ENCODE measurements around the gene MB.
A peak's percentile ranks its signal among the peaks of the same experiment; 100 is the strongest.

The MB gene

GRCh38 chr22:35615156-35615555, 2.0 kb downstream of the MB start:
- Histone ChIP-seq H3K9me3 (ENCODE audit: control insufficient read depth, insufficient read depth, low read depth, low read length) (no peaks in the 10 kb centered on the region), H3K36me3 (ENCODE audit: control insufficient read depth in 2 of 2, insufficient read depth in 1 of 2, low read length in 2 of 2) (no peaks in the 10 kb centered on the region), H3K27ac (ENCODE audit: extremely low read depth, low read depth, low read length) (no peak overlapping the region), H3K4me3 (ENCODE audit: low read depth, low read length) (no peak overlapping the region), H3K4me1 (ENCODE audit: control insufficient read depth, insufficient read depth, low read length) (no peaks in the 10 kb centered on the region)
- POLR2A ChIA-PET: no interaction called here
- CTCF ChIA-PET: interaction anchor here (1.0 kb wide), 1 partner anchor 12 kb away, joined by 3 read pairs; no protein-coding TSS in a partner anchor
- TF ChIP-seq ZBTB48 (tag by site-specific recombination; IDR thresholded peaks at IDR 0.05) (peak; percentile 74), ZNF518A (tag by site-specific recombination; conservative IDR thresholded peaks at IDR 0.05; ENCODE audit: low read depth) (0 out of 2 replicates have a peak, but pooled peaks have one; percentile 14), ZNF623 (tag by site-specific recombination; IDR thresholded peaks at IDR 0.05) (no peak), ZNF423 (tag by site-specific recombination; IDR thresholded peaks at IDR 0.05) (no peak), ATF2 (tag by site-specific recombination; IDR thresholded peaks at IDR 0.05; ENCODE audit: low read depth) (0 out of 2 replicates have a peak, but pooled peaks have one; percentile 3)

GRCh38 chr22:35614404-35614803, 2.7 kb downstream of the MB start:
- Histone ChIP-seq H3K36me3 (ENCODE audit: control insufficient read depth in 2 of 2, insufficient read depth in 1 of 2, low read length in 2 of 2) (no peaks in the 10 kb centered on the region), H3K4me3 (ENCODE audit: low read depth, low read length) (no peak overlapping the region), H3K4me1 (ENCODE audit: control insufficient read depth, insufficient read depth, low read length) (no peaks in the 10 kb centered on the region), H3K9me3 (ENCODE audit: control insufficient read depth, insufficient read depth, low read depth, low read length) (no peaks in the 10 kb centered on the region), H3K27ac (ENCODE audit: extremely low read depth, low read depth, low read length) (no peak overlapping the region)
- TF ChIP-seq MEIS1 (CRISPR knock-in tag; IDR thresholded peaks at IDR 0.05; ENCODE audit: borderline replicate concordance) (no peak), ZNF768 (tag by site-specific recombination; IDR thresholded peaks at IDR 0.05) (peak; percentile 67; the same call in 1 of the 2 replicates)
- CTCF ChIA-PET: no interaction called here
- POLR2A ChIA-PET: interaction anchor here (0.6 kb wide), 1 partner anchor 150 kb away, joined by 4 read pairs; no protein-coding TSS in a partner anchor

- H3K27ac ChIP-seq (ENCODE audit: extremely low read depth, low read depth, low read length): no peak overlapping the region
- no peaks in the 10 kb centered on the region for H3K36me3 ChIP-seq (ENCODE audit: control insufficient read depth in 2 of 2, insufficient read depth in 1 of 2, low read length in 2 of 2)
- H3K4me1 ChIP-seq (ENCODE audit: control insufficient read depth, insufficient read depth, low read length): no peaks in the 10 kb centered on the region
- TF ChIP-seq ZNF26 (tag by site-specific recombination; IDR thresholded peaks at IDR 0.05) (no peak), ZNF521 (tag by site-specific recombination; IDR thresholded peaks at IDR 0.05) (no peak), ZNF707 (tag by site-specific recombination; IDR thresholded peaks at IDR 0.05) (no peak), ZNF514 (tag by site-specific recombination; IDR thresholded peaks at IDR 0.05) (no peak), ZNF548 (tag by site-specific recombination; IDR thresholded peaks at IDR 0.05) (no peak), ZNF214 (tag by site-specific recombination; IDR thresholded peaks at IDR 0.05; ENCODE audit: borderline replicate concordance) (no peak), ZNF433 (tag by site-specific recombination; IDR thresholded peaks at IDR 0.05; ENCODE audit: low read depth) (no peak), ZNF239 (tag by site-specific recombination; IDR thresholded peaks at IDR 0.05) (no peak), ZNF138 (tag by site-specific recombination; IDR thresholded peaks at IDR 0.05; ENCODE audit: borderline replicate concordance) (no peak), ZNF555 (tag by site-specific recombination; conservative IDR thresholded peaks at IDR 0.05) (no peak), SALL2 (tag by site-specific recombination; IDR thresholded peaks at IDR 0.05; ENCODE audit: borderline replicate concordance) (no peak), HOXC10 (CRISPR knock-in tag; IDR thresholded peaks at IDR 0.05) (no peak), ZNF776 (tag by site-specific recombination; IDR thresholded peaks at IDR 0.05; ENCODE audit: borderline replicate concordance) (no peak), ZNF580 (tag by site-specific recombination; IDR thresholded peaks at IDR 0.05) (no peak), ZNF416 (tag by site-specific recombination; IDR thresholded peaks at IDR 0.05) (no peak)
- no peak overlapping the region for H3K4me3 ChIP-seq (ENCODE audit: low read depth, low read length)
- POLR2A ChIA-PET: no interaction called here
- no peaks in the 10 kb centered on the region for H3K9me3 ChIP-seq (ENCODE audit: control insufficient read depth, insufficient read depth, low read depth, low read length)
- CTCF ChIA-PET: interaction anchor here (0.6 to 2.0 kb wide), 4 partner anchors 11 to 182 kb away, joined by 3 to 5 read pairs (median 4); no protein-coding TSS in a partner anchor
Observed at GRCh38 chr22:35612903-35613302, 4.2 kb downstream of the MB start.

Data from HEK293 (cell line).